HG03520 (cell line): ENCODE data around the gene SELENOI.
"Not testable (repeated sequence)": the region's sequence is repeated elsewhere in the genome, so short reads cannot be mapped to it uniquely, and the experiment has no call there.

Source experiments
- ATAC-seq: cut with Tn5 transposase; IDR thresholded peaks from one replicate; pipeline ENCODE4 v1.9.1; 2021; ENCODE audit warnings: mild to moderate bottlenecking, moderate library complexity; ENCODE audit not compliant: unreplicated experiment

SELENOI gene

GRCh38 chr2:26356111-26356510, 10.2 kb downstream of the SELENOI start:
- no peak for ATAC-seq

- no peak for ATAC-seq
Measured at GRCh38 chr2:26356771-26357170, 10.8 kb downstream of the SELENOI start.

- ATAC-seq = no peak
Measured at GRCh38 chr2:26359886-26360473, 14.0 kb downstream of the SELENOI start.

GRCh38 chr2:26363323-26363722, 17.4 kb downstream of the SELENOI start:
- no peak for ATAC-seq

GRCh38 chr2:26363958-26364357, 18.0 kb downstream of the SELENOI start:
- no peak for ATAC-seq

GRCh38 chr2:26364669-26365068, 18.7 kb downstream of the SELENOI start:
- no peak for ATAC-seq

- ATAC-seq = no peak
Measured at GRCh38 chr2:26366957-26367356, 21.0 kb downstream of the SELENOI start.

GRCh38 chr2:26369664-26370063, 23.7 kb downstream of the SELENOI start:
- ATAC-seq = not testable (repeated sequence)

- ATAC-seq = not testable (repeated sequence)
Measured at GRCh38 chr2:26370909-26371308, 25.0 kb downstream of the SELENOI start.

- no peak for ATAC-seq
Measured at GRCh38 chr2:26376799-26377198, 30.9 kb downstream of the SELENOI start.

- no peak for ATAC-seq
Measured at GRCh38 chr2:26380281-26380680, 34.3 kb downstream of the SELENOI start.

GRCh38 chr2:26382564-26382963, 36.6 kb downstream of the SELENOI start:
- no peak for ATAC-seq

- ATAC-seq = no peak
Measured at GRCh38 chr2:26384183-26384582, 38.2 kb downstream of the SELENOI start.

GRCh38 chr2:26384597-26384996, 38.7 kb downstream of the SELENOI start:
- no peak for ATAC-seq

- no peak for ATAC-seq
Measured at GRCh38 chr2:26387189-26387588, 41.2 kb downstream of the SELENOI start.

- ATAC-seq = no peak
Measured at GRCh38 chr2:26394694-26395093, 48.8 kb downstream of the SELENOI start.

- ATAC-seq = no peak
Measured at GRCh38 chr2:26395394-26395793, 49.5 kb downstream of the SELENOI start.

- no peak for ATAC-seq
Measured at GRCh38 chr2:26396734-26397298, 50.9 kb downstream of the SELENOI start.

GRCh38 chr2:26399771-26400376, 53.9 kb downstream of the SELENOI start:
- ATAC-seq = no peak

GRCh38 chr2:26400723-26401122, 54.8 kb downstream of the SELENOI start:
- ATAC-seq = no peak

GRCh38 chr2:26401739-26402541, 56.0 kb downstream of the SELENOI start, which contains the start of gene DRC1:
Gene DRC1 (plus strand): TSS chr2:26401920. CDS start chr2:26401990, 70 bp downstream.
- ATAC-seq = no peak

- ATAC-seq = no peak
Measured at GRCh38 chr2:26407526-26407925, 61.6 kb downstream of the SELENOI start.
